GM21528 (cell line): Measurements from ENCODE around the gene RAC3.

Experiments
- ATAC-seq: cut with Tn5 transposase; IDR thresholded peaks from one replicate; pipeline ENCODE4 v1.9.1; 2021; ENCODE audit warnings: mild to moderate bottlenecking, moderate library complexity; ENCODE audit not compliant: unreplicated experiment, low FRiP score

The RAC3 gene

DNA sequence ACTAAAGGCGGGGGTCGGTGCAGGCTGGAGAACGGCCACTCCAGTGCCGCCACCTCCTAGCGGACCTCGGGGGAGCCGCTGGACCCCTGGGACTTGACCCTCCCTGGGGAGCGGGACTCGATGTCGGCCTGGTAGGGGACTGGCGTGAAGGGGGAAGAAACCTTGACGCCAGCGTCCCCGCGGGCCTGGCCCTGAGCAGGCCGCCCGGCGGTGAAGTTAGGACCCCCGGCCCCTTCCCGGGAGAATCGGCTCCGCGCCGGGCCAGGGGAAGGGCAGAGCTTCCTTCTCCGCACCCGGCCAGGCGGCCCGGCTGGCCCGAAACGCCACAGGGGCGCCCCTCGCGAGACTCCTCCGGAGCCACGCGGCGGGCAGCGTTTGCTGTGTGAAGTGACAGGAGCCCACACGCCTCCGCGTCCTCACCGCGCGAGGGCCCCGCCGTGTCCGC lies 33.7 kb downstream of the RAC3 start:
- ATAC-seq, result no peak

DNA sequence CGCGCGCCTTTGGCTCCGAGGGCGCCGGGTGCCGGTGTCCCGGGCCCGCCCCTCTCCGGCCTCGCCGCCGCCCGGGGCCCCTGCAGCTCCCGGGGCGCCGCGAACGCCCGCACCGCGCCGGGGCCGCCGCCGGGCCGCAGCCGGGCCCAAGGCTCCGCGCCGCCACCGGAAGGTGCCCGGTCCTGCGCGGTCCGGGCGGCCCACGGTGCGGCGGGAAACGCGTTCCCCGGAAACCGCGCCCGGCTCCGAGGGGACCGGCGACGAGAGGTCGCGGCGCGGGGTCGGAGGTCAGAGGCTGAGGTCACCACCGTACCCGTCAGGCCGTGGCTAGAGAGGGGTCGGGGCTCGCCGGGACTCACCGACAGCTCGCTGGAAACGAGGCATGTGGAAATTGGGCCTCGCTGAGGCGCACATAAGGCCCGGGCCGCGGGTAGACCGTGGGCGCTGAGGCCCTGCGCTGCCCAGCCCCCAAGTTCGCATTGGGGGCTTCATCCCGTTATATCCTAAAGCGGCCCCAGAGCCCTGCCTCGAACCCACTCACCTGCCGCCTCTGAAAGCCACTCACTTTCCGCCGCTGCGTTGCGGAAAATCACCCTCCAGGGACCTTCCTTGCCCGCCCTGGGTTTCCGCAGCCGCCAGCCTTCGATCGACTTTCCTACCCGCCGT lies 34.3 kb downstream of the RAC3 start, which contains the start of gene DUS1L:
TSS of gene DUS1L (minus strand) at position 167 of the 666 bp plus-strand sequence. CDS start 745 bp downstream, outside the sequence.
- ATAC-seq, result no peak

DNA sequence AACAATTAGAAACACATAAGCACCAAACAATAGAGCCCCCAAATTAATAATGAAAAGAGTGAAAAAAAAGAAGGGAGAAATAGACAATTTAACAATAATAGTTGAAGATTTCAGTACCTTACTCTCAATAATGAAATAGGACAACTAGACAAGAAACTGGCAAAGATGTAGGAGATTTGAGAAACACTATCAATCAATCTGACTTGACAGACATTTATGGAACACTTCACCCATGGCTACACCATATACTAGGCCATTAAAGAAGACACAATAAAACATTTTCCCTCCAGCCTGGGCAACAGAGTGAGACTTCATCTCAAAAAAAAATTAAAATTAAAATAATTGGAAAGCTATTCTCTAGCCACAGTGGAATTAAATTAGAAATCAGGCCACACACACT lies 39.1 kb downstream of the RAC3 start:
- ATAC-seq, result no peak

DNA sequence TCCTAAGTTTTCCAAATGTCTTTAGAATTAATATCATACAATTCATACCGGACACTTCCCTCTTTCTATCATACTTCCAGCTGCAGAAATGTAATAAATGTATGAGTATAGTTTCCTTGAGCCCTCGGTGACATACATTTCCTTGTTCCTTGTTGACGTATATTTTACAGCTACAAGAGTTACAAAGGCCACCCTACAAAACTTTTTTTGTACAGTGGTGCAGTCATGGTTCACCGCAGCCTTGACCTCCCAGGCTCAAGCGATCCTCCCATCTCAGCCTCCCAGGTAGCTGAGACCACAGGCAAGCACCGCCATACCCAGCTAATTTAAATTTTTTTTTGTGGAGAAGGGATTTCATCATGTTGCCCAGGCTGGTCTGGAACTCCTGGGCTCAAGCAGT lies 41.3 kb downstream of the RAC3 start:
- no peak for ATAC-seq

DNA sequence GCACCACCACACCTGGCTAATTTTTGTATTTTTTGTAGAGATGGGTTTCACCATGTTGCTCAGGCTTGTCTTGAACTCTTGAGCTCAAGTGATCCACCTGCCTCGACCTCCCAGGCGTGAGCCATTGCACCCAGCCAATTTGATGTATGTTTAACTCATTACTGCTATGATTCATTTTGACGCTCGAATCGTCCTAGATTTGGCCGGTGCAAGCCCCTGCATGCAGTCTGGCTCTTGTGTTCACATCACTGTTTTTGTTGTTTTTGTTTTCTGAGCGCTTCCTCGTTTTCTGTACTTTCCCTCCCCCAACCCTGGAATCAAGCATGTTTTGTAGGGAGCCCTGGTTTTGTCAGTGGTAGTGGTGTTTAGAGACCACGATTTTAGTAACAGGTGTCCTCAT lies 42.0 kb downstream of the RAC3 start:
- no peak for ATAC-seq

DNA sequence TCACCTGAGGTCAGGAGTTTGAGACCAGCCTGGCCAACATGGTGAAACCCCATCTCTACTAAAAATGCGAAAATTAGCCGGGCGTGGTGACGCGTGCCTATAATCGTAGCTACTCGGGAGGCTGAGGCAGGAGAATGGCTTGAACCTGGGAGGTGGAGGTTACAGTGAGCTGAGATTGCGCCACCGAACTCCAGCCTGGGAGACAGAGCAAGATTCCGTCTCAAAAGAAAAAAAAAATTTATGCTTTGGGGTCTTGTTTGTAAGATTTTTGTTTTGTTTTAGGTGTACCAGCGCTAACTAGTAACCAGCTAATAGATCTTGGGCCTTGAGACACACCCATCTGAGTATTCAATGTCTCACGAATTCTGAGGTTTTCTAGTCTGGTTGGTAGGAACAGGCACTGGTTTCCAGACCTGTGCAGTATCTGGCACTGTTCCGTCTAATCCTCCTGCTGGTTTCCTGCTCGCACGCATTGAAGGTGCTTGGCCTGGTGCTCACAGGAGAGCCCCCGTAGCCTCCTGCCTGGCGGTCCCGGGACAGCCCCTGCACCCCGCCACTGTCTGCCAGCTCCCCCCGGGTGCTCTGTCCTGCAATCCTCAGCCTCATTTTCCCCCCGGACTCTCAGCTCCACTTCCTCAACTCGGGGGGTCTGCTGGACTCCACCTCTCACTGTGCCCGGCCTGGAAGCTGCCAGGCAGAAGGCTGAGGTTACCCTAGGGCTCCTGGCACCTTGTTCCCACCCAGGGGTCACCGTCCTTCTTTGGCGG lies 44.7 kb downstream of the RAC3 start:
- ATAC-seq, result no peak

DNA sequence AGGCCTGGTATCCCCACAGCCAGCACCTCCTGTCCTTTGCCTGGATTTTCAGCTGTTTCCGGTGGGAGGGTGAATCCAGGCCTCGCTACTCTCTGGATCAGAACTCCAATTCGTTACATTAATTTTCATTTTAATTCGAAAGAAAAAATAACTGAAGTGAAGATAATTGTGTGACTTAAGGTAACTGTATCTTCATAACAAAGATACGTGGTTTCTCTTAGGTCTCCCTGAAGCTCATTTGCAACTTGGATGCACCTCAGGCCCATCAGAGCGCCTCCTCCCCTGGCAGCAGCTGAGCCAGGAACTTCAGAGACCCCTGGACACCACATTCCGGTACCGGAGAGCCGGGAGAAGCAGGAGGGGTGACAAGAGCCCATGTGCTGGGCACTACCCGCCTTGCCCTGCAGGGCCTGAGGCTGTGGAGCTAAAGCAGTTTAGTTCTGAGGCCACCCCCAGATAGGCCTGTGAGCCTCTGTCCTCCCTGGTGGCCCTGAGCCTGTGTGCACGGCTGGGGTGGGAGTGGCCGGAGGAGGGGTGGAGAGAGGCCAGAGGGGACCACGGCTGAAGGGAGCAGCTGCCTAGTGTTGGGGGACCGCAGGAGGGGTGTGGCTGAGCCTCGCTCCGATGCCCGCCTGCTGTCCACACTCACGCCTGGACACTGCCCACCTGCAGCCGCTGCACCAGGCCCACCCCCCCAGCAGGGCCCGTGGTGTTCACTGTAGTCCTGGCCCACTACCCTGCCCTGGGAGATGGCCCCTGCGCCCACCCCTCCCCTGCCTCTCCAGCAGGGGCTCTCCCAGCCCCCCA lies 45.5 kb downstream of the RAC3 start:
- no peak for ATAC-seq

DNA sequence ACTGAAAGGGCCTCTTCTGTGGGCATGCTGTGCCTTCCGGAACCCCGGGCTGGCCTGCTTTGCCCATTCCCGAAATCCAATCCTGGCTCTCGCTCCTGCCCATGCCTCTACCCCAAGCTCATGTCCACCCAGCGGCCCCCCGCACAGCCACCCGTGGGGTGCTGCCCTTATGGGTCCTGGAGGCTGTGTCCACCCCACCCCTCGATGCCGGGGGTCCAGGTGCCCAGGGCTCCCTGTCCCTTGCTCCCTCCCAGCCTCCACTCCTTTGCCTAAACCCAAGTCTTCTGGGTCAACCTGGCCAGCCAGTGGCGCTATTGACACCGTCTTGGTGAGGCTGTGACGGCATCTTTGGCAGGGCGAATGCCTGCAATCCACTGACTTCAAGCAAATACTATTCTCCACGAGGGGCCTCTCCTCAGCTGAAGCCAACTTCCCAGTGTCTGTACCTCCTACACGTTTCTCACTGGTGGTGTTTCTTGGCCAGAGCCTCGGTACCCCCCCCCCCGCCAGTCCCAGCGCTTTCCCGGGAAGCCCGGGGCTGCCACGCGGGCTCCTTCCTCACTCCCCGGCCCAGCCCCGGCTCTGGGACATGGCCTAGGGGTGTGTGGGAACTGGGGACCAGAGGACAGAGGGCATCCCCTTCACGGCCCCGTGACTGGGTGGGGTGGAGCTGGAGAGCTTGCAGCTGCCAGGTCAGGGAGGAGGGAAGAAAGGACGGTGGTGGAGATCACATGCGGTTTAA lies 46.3 kb downstream of the RAC3 start:
- ATAC-seq, result no peak

DNA sequence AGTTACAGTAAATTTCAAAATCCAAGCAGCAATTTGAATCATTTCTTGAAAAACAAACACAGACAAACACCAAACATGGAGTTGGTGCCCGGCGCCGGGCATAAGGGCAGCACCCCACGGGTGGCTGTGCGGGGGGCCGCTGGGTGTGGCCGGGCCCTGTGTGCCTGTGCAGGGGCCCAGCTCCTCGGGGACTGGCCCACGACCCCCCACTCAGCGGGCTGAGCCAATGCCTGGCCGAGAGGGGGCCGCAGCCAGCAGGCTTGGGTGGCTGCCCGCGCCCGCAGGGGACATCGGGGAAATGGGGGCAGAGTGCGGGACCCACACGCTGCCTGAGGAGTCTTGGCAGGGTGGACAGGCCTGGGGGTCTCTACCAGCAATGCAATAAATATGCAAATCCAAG lies 47.0 kb downstream of the RAC3 start:
- ATAC-seq, result no peak

DNA sequence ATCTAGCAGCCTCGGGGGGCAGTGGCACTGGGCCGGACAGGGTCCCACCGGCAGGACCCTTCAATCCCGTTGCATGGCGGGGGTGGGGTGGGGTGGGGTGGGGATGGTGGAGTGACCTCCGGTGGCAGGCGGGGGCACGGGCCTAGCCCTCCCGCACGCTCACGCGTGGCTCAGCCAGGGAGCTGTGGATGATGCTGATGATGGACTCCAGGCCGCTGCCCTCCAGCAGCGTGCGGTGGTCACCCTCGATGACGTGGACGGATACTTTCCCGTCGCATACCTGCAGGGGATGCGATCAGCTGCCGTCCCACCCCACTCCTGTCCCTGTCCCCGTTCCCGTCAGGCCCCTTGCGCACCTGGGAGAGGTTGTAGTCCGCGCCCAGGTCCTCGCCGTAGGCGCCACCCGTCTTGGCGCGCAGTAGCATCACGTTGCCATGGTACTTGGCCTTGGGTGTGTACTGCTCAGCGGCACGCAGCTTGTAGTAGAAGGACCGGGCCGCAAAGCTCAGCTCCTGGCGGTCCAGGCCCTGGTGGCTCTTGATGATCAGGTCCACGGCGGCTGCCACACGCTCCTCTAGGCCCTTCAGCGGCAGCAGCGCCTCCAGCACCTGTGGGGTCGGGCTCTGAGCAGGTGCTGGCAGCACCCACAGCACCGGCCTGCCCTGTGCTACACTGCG lies 47.7 kb downstream of the RAC3 start:
- ATAC-seq, result no peak

DNA sequence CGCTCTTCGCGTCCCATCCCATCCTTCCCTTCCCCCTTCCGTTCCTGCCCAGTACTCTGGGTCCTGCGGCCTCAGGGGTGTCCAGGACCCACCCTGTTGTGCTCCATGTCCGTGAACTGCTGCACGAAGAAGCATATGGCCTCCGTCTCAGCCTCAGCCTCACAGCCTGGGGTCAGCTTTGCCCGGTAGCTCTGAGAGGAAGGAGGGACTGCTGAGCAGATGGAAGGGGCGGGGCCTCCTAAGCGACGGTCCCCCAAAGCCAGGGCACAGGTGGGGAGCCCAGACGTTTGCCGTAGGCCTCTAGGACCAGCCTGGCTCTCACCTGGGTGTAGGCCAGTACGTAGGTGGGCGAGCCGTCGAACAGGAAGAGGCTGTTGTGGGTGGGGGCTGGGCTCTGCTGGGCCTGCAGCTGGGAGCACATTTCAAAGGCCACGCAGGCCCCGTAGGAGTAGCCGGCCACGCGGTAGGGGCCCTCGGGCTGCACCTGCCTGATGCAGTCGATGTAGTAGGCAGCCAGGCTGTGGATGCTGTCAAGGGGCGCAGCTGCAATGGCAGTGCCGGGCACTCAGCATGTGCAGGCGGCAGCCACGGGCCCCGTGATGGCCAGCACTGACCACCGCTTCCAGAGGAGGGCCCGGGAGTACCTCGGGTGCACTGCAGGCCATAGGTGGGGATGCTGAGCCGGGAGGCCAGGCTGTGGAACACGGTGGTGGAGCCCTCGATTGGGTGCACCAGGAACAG lies 48.7 kb downstream of the RAC3 start:
- no peak for ATAC-seq

DNA sequence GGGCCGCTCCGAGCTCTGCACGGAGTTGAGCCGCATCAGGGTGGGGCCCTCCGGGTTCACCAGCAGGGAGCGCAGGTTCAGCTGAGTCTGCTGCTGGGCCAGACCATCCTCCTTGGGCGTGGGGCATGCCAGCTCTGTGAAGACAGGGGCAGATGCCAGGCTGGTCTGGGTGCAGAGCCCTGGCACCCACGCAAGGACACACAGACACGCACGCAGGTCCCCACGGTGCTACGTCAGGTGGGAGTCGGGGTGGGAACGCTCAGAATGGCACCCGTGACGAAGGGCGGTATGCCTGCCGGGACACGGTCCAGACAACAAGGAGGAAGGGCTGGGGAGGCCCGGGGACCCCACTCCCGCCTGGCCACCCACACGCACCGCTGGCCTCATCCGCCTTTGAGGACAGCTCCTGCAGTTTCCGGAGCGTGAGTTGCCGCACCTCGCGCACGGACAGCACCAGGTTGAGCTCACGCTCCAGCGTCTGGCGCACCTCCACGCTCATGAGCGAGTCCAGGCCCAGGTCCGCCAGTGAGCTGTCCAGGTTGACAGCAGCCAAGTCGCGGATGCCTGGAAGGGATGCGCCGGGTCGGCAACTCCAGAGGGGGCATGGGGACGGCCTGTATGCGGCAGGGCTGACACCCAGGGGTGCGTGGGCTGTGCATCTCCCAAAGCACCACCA lies 49.4 kb downstream of the RAC3 start:
- ATAC-seq, result no peak

DNA sequence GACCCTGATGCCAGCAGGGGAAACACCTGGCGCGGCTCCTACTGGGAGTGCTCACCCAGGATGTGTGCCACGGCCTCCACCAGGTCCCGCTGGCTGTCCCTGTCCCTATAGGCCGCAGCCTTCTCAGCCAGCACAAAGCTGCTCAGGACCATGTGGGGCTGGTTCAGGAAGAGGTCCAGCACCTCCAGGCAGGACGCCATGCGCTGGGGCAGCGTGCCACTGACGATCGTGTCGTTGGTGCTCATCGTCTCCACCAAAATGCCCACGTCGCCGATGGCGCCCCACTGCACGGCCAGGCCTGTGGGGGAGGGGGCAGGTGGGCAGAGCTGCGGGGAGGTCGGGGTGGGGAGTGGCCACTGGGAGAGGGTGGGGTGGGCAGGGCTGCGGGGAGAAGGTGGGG lies 50.1 kb downstream of the RAC3 start:
- ATAC-seq, result no peak

DNA sequence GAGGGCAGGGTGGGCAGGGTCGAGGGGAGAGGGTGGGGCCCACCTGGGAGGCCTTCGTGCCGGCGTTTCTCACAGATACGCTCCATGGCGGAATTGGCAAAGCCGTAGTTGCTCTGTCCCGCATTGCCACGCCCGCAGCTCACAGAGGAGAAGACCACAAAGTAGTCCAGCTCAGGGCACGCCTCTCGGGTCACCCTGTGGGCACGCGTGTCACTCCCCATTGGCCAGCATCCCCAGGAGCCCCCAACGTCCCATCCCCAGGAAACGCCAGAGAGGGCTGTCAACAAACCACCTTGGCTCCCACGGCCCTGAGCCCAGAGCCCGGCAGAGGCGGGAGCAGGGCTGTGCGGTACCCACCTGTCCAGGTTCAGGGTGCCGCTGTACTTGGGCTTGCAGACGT lies 50.5 kb downstream of the RAC3 start:
- no peak for ATAC-seq

DNA sequence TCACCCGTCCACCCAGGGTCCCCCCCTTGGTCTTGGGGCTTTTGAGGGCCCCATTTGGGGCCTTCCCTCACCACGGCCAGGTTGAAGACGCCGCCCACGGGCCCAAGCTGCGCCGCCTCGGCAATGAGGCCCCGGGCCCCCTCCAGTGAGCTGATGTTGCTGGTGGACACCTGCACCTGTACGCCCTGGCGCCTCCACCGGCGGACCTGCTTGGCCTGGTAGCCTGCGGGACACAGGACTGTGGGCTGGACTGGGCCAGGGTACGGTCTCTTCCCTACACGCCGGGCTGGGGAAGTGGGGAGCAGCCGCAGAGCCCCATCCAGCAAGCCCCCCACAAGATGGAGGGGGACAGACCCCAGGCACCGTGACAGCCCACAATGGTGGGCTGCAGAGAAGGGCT lies 51.0 kb downstream of the RAC3 start:
- no peak for ATAC-seq

DNA sequence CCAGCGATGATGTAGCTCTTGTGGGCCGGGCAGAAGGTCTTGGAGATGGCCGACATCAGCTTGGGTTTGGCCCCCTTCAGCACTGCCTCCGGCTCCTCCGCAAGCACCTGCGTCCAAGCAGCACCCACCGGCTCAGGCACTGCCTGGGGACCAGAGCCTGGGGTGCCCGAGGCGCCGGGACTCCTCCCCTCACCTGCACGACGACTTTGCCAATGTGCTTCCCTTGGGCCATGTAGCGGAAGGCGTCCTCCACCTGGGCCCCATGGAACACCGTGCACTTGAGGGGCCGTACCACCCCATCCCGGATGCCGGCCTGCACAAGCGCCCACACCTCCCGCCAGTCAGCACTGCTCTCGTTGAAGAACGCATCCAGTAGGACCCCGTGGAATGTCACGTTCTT lies 51.5 kb downstream of the RAC3 start:
- no peak for ATAC-seq
